Measurements from ENCODE around the gene CFAP74.

GRCh38 chr1:1984560-1985070 is 19.0 kb downstream of the CFAP74 start:
- no peak for TF ChIP-seq CTCF (IDR thresholded peaks at IDR 0.05; ENCODE audit: poor library complexity, severe bottlenecking)
- no peak for TF ChIP-seq EZH2 (IDR thresholded peaks at IDR 0.05; ENCODE audit: borderline replicate concordance, insufficient read depth, low read length, poor library complexity, severe bottlenecking)
- TF ChIP-seq MXI1 (conservative IDR thresholded peaks at IDR 0.05; ENCODE audit: poor library complexity, severe bottlenecking): no peak
- no peak for TF ChIP-seq EP300 (conservative IDR thresholded peaks at IDR 0.05; ENCODE audit: poor library complexity, severe bottlenecking)
- no peak for TF ChIP-seq POLR2AphosphoS5 (IDR thresholded peaks at IDR 0.05)
- no peak for TF ChIP-seq TAF1 (IDR thresholded peaks at IDR 0.05; ENCODE audit: low read depth)
- no peak for TF ChIP-seq RAD21 (conservative IDR thresholded peaks at IDR 0.05)

All from neural cell (in vitro differentiated cells).